Right atrium auricular region (tissue), 2 donors: Measurements from ENCODE around the gene SMOC2. TPM values are rescaled to one million over a fixed set of nuclear protein-coding genes. Genes with fewer than 3 reads are reported as not detected.
"Not testable (repeated sequence)": the region's sequence is repeated elsewhere in the genome, so short reads cannot be mapped to it uniquely, and the experiment has no call there.

Experiments used
- DNase-seq: peaks from one replicate; pipeline ENCODE4 v3.0.0-alpha.2; 2019; ENCODE audit warnings: low spot score
- H3K27ac ChIP-seq, 2 donors: fragments of 200-600 bp; sonication (generic); 1 replicate in 1 of 2; 2 replicates in 1 of 2; pipeline ENCODE4 v1.5.1; 2016 to 2019
- H3K27me3 ChIP-seq, 2 donors: fragments of 200-600 bp; sonication (generic); one replicate each; pipeline versions ENCODE4 v1.5.1 to v1.6.0; 2017 to 2019
- H3K36me3 ChIP-seq: fragments of 200-600 bp; sonication (generic); one replicate; pipeline ENCODE4 v1.5.1; 2016
- H3K4me1 ChIP-seq, 2 donors: fragments of 200-600 bp; sonication (generic); one replicate each; pipeline versions ENCODE4 v1.5.1 to v1.6.0; 2017 to 2019
- H3K4me3 ChIP-seq, 2 donors: fragments of 200-600 bp; sonication (generic); 1 replicate in 1 of 2; 2 replicates in 1 of 2; pipeline ENCODE4 v1.5.1; 2017 to 2019; ENCODE audit warnings: mild to moderate bottlenecking in 1 of 2, moderate library complexity in 1 of 2
- H3K9me3 ChIP-seq, 2 donors: fragments of 200-600 bp; sonication (generic); one replicate each; pipeline ENCODE4 v1.5.1; 2019
- total RNA-seq, 2 donors: library from RNA; depleted of rRNA; stranded (reverse); fragments of >200 nt; gene quantifications; one replicate each; pipeline ENCODE4 v1.1.0, GENCODE V29; 2016
- TF ChIP-seq, protein P1 (sequence below), 2 donors: fragments of 200-600 bp; sonication (generic); IDR thresholded peaks; one replicate each; pipeline ENCODE4 v1.5.1; 2019; ENCODE audit warnings: antibody characterized with exemption in 2 of 2

Gene SMOC2
- total RNA-seq, 2 donors from 2014 or later: 10.8 to 31.7 TPM

DNA sequence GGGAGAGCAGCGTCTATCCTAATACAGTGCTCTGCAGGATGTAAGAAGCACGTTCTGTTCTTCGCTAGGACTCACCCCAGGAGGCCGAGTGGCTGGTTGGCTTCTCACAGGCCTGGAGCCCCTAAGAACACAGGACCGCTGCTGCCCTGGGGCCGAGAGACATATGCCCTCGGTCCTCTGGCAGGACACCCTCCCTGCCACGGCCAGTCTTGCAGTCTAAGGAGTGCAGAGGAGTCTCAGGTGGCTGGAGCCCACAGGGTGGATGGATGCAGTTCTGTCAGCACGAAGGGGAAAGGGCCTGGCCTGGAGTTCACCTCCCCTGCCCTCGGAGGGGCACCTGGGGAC is 96.5 kb downstream of the SMOC2 start:
- Histone ChIP-seq H3K4me1 (peaks cover 0 to 39% of the 10 kb centered on the region in 2 donors), H3K27ac (peak overlapping the region; percentile 40 to 51), H3K4me3 (no peak overlapping the region), H3K27me3 (no peaks in the 10 kb centered on the region), H3K36me3 (no peaks in the 10 kb centered on the region), H3K9me3 (no peaks in the 10 kb centered on the region)
- TF ChIP-seq, protein P1, sequence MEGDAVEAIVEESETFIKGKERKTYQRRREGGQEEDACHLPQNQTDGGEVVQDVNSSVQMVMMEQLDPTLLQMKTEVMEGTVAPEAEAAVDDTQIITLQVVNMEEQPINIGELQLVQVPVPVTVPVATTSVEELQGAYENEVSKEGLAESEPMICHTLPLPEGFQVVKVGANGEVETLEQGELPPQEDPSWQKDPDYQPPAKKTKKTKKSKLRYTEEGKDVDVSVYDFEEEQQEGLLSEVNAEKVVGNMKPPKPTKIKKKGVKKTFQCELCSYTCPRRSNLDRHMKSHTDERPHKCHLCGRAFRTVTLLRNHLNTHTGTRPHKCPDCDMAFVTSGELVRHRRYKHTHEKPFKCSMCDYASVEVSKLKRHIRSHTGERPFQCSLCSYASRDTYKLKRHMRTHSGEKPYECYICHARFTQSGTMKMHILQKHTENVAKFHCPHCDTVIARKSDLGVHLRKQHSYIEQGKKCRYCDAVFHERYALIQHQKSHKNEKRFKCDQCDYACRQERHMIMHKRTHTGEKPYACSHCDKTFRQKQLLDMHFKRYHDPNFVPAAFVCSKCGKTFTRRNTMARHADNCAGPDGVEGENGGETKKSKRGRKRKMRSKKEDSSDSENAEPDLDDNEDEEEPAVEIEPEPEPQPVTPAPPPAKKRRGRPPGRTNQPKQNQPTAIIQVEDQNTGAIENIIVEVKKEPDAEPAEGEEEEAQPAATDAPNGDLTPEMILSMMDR (IDR thresholded peaks at IDR 0.05): no peak
- peak; percentile 50 for DNase-seq

DNA sequence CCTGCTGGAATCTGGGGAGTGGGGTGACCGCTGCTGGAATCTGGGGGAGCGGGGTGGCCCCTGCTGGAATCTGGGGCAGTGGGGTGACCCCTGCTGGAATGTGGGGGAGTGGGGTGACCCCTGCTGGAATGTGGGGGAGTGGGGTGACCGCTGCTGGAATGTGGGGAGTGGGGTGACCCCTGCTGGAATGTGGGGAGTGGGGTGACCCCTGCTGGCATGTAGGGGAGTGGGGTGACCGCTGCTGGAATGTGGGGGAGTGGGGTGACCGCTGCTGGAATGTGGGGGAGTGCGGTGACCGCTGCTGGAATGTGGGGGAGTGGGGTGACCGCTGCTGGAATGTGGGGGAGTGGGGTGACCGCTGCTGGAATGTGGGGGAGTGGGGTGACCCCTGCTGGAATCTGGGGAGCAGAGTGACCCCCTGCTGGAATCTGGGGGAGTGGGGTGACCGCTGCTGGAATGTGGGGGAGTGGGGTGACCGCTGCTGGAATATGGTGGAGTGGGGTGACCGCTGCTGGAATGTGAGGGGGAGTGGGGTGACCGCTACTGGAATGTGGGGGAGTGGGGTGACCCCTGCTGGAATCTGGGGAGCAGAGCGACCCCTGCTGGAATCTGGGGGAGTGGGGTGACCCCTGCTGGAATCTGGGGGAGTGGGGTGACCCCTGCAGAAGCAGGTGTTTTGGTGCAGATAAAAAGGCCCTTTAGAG is 97.4 kb downstream of the SMOC2 start:
- not testable (repeated sequence) for DNase-seq, H3K36me3 ChIP-seq, H3K9me3 ChIP-seq, H3K27me3 ChIP-seq, H3K4me3 ChIP-seq
- H3K4me1 ChIP-seq: peaks cover 0 to 33% of the 10 kb centered on the region in 2 donors
- H3K27ac ChIP-seq: peak overlapping the region in 1 of 2 donors; percentile 51

GRCh38 chr6:168538892-168539811 is 98.2 kb downstream of the SMOC2 start:
- H3K27ac ChIP-seq: peak overlapping the region in 1 of 2 donors; percentile 32

GRCh38 chr6:168540713-168541291 is 99.8 kb downstream of the SMOC2 start:
- DNase-seq: no peak
- H3K4me1 ChIP-seq: peaks cover 0 to 33% of the 10 kb centered on the region in 2 donors
- H3K9me3 ChIP-seq: no peaks in the 10 kb centered on the region
- H3K4me3 ChIP-seq: no peak overlapping the region
- H3K36me3 ChIP-seq: no peaks in the 10 kb centered on the region
- H3K27ac ChIP-seq: peak overlapping the region; percentile 32 to 35
- TF ChIP-seq, protein P1 (IDR thresholded peaks at IDR 0.05): no peak
- no peaks in the 10 kb centered on the region for H3K27me3 ChIP-seq

More at GRCh38 chr6:168538892-168539811, 98.2 kb downstream of the SMOC2 start:
- Histone ChIP-seq H3K4me1 (peaks cover 0 to 33% of the 10 kb centered on the region in 2 donors), H3K27me3 (no peaks in the 10 kb centered on the region), H3K36me3 (no peaks in the 10 kb centered on the region), H3K9me3 (no peaks in the 10 kb centered on the region), H3K4me3 (no peak overlapping the region)
- peak; percentile 23 for DNase-seq
- TF ChIP-seq, protein P1 (IDR thresholded peaks at IDR 0.05): no peak

- Histone ChIP-seq H3K27ac (peak overlapping the region; percentile 32 to 71), H3K27me3 (no peaks in the 10 kb centered on the region), H3K36me3 (no peaks in the 10 kb centered on the region), H3K9me3 (no peaks in the 10 kb centered on the region), H3K4me1 (peaks cover 0 to 33% of the 10 kb centered on the region in 2 donors), H3K4me3 (no peak overlapping the region)
- TF ChIP-seq, protein P1 (IDR thresholded peaks at IDR 0.05): no peak
- DNase-seq: peak; percentile 36
Measured at GRCh38 chr6:168541307-168541706, 100.3 kb downstream of the SMOC2 start.

- peaks cover 0 to 27% of the 10 kb centered on the region in 2 donors for H3K4me1 ChIP-seq
- peak; percentile 50 for DNase-seq
- H3K4me3 ChIP-seq: no peak overlapping the region
Measured at GRCh38 chr6:168542301-168542700, 101.3 kb downstream of the SMOC2 start.

More at GRCh38 chr6:168542301-168542700, 101.3 kb downstream of the SMOC2 start:
- Histone ChIP-seq H3K27ac (peak overlapping the region; percentile 44 to 71), H3K27me3 (no peaks in the 10 kb centered on the region), H3K36me3 (no peaks in the 10 kb centered on the region), H3K9me3 (no peaks in the 10 kb centered on the region)
- TF ChIP-seq, protein P1 (IDR thresholded peaks at IDR 0.05): no peak
